Upper lobe of left lung (tissue), 4 donors: ENCODE results near the gene POLE4.

ENCODE experiments used
- POLR2AphosphoS5 ChIP-seq, 2 donors: sonication (generic); formaldehyde crosslinking; IDR thresholded peaks; one replicate each; pipeline ENCODE4 v1.5.1; 2017; ENCODE audit warnings: antibody characterized with exemption in 2 of 2
- TF ChIP-seq, protein P1 (sequence below), 6 experiments: fragments of 450-650 bp in 4 of 6; fragments of 200-600 bp in 2 of 6; sonication (generic) in 2 of 6; IDR thresholded peaks; one replicate each; pipeline ENCODE4 v1.5.1; 2016 to 2019; ENCODE audit warnings: antibody characterized with exemption in 6 of 6

DNA sequence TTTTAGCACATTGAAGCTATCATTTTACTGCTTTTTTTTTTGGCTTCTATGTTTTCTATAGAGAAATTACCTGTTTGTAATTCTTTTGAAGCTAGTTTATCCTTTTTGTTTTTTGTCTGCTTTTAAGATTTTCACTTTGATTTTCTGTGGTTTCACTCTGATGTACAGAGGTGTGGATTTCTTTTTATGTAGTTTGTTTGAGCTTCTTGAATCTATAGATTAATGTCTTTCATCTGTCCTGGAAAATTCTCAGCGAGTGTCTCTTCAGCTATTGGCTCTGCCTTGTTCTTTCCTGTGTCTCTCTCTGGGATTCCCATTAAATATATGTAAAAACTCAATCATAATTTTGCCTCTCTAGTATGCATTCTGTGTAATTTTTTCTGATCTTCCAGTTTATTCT, 8.4 kb downstream of the POLE4 start:
- TF ChIP-seq, protein P1, sequence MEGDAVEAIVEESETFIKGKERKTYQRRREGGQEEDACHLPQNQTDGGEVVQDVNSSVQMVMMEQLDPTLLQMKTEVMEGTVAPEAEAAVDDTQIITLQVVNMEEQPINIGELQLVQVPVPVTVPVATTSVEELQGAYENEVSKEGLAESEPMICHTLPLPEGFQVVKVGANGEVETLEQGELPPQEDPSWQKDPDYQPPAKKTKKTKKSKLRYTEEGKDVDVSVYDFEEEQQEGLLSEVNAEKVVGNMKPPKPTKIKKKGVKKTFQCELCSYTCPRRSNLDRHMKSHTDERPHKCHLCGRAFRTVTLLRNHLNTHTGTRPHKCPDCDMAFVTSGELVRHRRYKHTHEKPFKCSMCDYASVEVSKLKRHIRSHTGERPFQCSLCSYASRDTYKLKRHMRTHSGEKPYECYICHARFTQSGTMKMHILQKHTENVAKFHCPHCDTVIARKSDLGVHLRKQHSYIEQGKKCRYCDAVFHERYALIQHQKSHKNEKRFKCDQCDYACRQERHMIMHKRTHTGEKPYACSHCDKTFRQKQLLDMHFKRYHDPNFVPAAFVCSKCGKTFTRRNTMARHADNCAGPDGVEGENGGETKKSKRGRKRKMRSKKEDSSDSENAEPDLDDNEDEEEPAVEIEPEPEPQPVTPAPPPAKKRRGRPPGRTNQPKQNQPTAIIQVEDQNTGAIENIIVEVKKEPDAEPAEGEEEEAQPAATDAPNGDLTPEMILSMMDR (IDR thresholded peaks at IDR 0.05), result no peak
- TF ChIP-seq POLR2AphosphoS5 (IDR thresholded peaks at IDR 0.05), result no peak
